A549 (cell line): ENCODE data around the gene PRR13. TPM values are rescaled to one million over a fixed set of nuclear protein-coding genes. Genes with fewer than 3 reads are reported as not detected.

Experiments used
- ATAC-seq, 2 experiments: fragments of 200-7000 bp in 1 of 2; fragments of >200 bp in 1 of 2; cut with Nextera tagmentation in 1 of 2; cut with Tn5 transposase in 1 of 2; 3 replicates each; pipeline versions ENCODE4 v1.8.0 to v1.9.1; 2018 to 2020; ENCODE audit warnings: mild to moderate bottlenecking in 1 of 2, moderate library complexity in 1 of 2
- CTCF ChIA-PET: fragments of 300-600 bp; sonication (Branson Sonifier 250); formaldehyde crosslinking; extraction: SDS; loops from one replicate; lab custom pipeline; 2021; ENCODE audit warnings: antibody characterized with exemption, inconsistent platforms; lab: Yijun Ruan, JAX
- POLR2A ChIA-PET: fragments of 350-600 bp; formaldehyde crosslinking; extraction: SDS; loops from one replicate; lab custom pipeline; 2021; ENCODE audit warnings: antibody characterized with exemption, inconsistent platforms; lab: Yijun Ruan, JAX
- DNase-seq, 2 experiments: peaks; one replicate each; pipeline versions ENCODE4 v3.0.0 to v3.0.0-alpha.2; 2011 to 2016; ENCODE audit warnings: low read depth in 1 of 2, low spot score in 1 of 2
- FAIRE-seq: peaks from 2 replicates; lab custom pipeline; 2011; peaks lifted over from hg19 to GRCh38; lab: Jason Lieb, UNC
- H3K27ac ChIP-seq, 2 experiments: fragments of >200 bp; sonication (Bioruptor Twin); formaldehyde crosslinking; 3 replicates each; pipeline ENCODE4 v1.5.1; 2016 to 2017
- H3K4me1 ChIP-seq: fragments of >200 bp; sonication (Bioruptor Twin); formaldehyde crosslinking; 3 replicates; pipeline ENCODE4 v1.6.1; 2016
- H3K4me2 ChIP-seq: fragments of >200 bp; sonication (Bioruptor Twin); formaldehyde crosslinking; 3 replicates; pipeline ENCODE4 v1.6.1; 2016
- H3K4me3 ChIP-seq: fragments of >200 bp; sonication (Bioruptor Twin); formaldehyde crosslinking; 3 replicates; pipeline ENCODE4 v1.5.1; 2016
- H3K9me3 ChIP-seq: fragments of >200 bp; sonication (Bioruptor Twin); formaldehyde crosslinking; 3 replicates; pipeline ENCODE4 v1.6.1; 2016
- BHLHE40 ChIP-seq: IDR thresholded peaks from 2 replicates; pipeline ENCODE4 v1.6.1; 2012; ENCODE audit warnings: low read depth, low read length, inconsistent platforms
- CEBPB ChIP-seq, 2 experiments: fragments of >200 bp in 1 of 2; sonication (Bioruptor Twin) in 1 of 2; formaldehyde crosslinking in 1 of 2; IDR thresholded peaks; 2 replicates each; pipeline ENCODE4 v1.6.1; 2012 to 2016
- CTCF ChIP-seq: fragments of >200 bp; sonication (Bioruptor Twin); formaldehyde crosslinking; IDR thresholded peaks from 3 replicates; pipeline ENCODE4 v1.5.1; 2016
- E2F6 ChIP-seq: IDR thresholded peaks from 2 replicates; pipeline ENCODE4 v1.6.1; 2012; ENCODE audit warnings: low read depth, borderline replicate concordance
- ELK1 ChIP-seq: fragments of 150-350 bp; IDR thresholded peaks from 2 replicates; pipeline ENCODE4 v1.6.1; 2014; ENCODE audit warnings: low read depth, mild to moderate bottlenecking, low read length
- HDAC2 ChIP-seq: fragments of 200-600 bp; sonication (generic); IDR thresholded peaks from 2 replicates; pipeline ENCODE4 v1.6.1; 2016
- HES2 ChIP-seq: fragments of >200 bp; sonication (Bioruptor Twin); formaldehyde crosslinking; IDR thresholded peaks from 2 replicates; pipeline ENCODE4 v1.6.1; 2016
- JUN ChIP-seq, 2 experiments: fragments of >200 bp; sonication (Bioruptor Twin); formaldehyde crosslinking; IDR thresholded peaks; 2 replicates in 1 of 2; 3 replicates in 1 of 2; pipeline ENCODE4 v1.6.1; 2016 to 2017
- KDM1A ChIP-seq: fragments of 200-600 bp; sonication (generic); IDR thresholded peaks from 2 replicates; pipeline ENCODE4 v1.6.1; 2016; ENCODE audit warnings: low read depth, mild to moderate bottlenecking
- KDM5A ChIP-seq: fragments of 200-600 bp; sonication (generic); IDR thresholded peaks from 2 replicates; pipeline ENCODE4 v1.6.1; 2016; ENCODE audit warnings: antibody characterized with exemption, mild to moderate bottlenecking
- MAFK ChIP-seq: fragments of 450-650 bp; IDR thresholded peaks from 2 replicates; pipeline ENCODE4 v1.6.1; 2014; ENCODE audit not compliant: partially characterized antibody
- MAZ ChIP-seq: fragments of 150-350 bp; IDR thresholded peaks from 2 replicates; pipeline ENCODE4 v1.6.1; 2014; ENCODE audit warnings: antibody characterized with exemption, low read depth, low read length, borderline replicate concordance
- NFE2L2 ChIP-seq: fragments of 150-350 bp; conservative IDR thresholded peaks from 2 replicates; pipeline ENCODE4 v1.6.1; 2014; ENCODE audit warnings: low read length
- POLR2A ChIP-seq: IDR thresholded peaks from 2 replicates; pipeline ENCODE4 v1.6.1; 2012; ENCODE audit warnings: mild to moderate bottlenecking, low read length
- POLR2AphosphoS2 ChIP-seq: conservative IDR thresholded peaks from 2 replicates; pipeline ENCODE4 v1.6.1; 2012; ENCODE audit warnings: low read length, improper control_type of control experiment, inconsistent platforms
- RAD21 ChIP-seq, 2 experiments: fragments of >200 bp in 1 of 2; sonication (Bioruptor Twin) in 1 of 2; formaldehyde crosslinking in 1 of 2; IDR thresholded peaks in 1 of 2; conservative IDR thresholded peaks in 1 of 2; 2 replicates in 1 of 2; 3 replicates in 1 of 2; pipeline ENCODE4 v1.6.1; 2012 to 2018; ENCODE audit warnings: inconsistent platforms in 1 of 2
- RARB ChIP-seq: fragments of 250-450 bp; sonication (Bioruptor Pico); IDR thresholded peaks from 2 replicates; pipeline ENCODE4 v1.8.0; 2021; ENCODE audit warnings: mild to moderate bottlenecking, moderate library complexity
- RCOR1 ChIP-seq: fragments of 150-350 bp; IDR thresholded peaks from 2 replicates; pipeline ENCODE4 v1.6.1; 2014; ENCODE audit warnings: antibody characterized with exemption, low read length, low read depth
- REST ChIP-seq: fragments of 200-600 bp; sonication (generic); IDR thresholded peaks from 2 replicates; pipeline ENCODE4 v1.6.1; 2016; ENCODE audit warnings: antibody characterized with exemption, mild to moderate bottlenecking, moderate library complexity
- RFX5 ChIP-seq: fragments of 450-650 bp; IDR thresholded peaks from 2 replicates; pipeline ENCODE4 v1.7.1; 2014; ENCODE audit warnings: antibody characterized with exemption, mild to moderate bottlenecking, moderate library complexity
- TP53 ChIP-seq: fragments of 250-450 bp; sonication (Bioruptor Pico); IDR thresholded peaks from 2 replicates; pipeline ENCODE4 v1.5.0; 2021; ENCODE audit warnings: mild to moderate bottlenecking, moderate library complexity
- WGBS: methylation state at CpG from one replicate; pipeline ENCODE4 v1.1.6; 2017; ENCODE audit errors: missing lambda C conversion rate; 5-methylcytosine and 5-hydroxymethylcytosine counted together
- polyA plus RNA-seq, 4 experiments: library from polyadenylated mRNA; depleted of rRNA in 3 of 4; stranded (reverse); fragments of >200 nt; fragmentation: RNase III in 1 of 4; extraction: RNeasy Plus Mini Kit Qiagen cat#74134 plus additional on column Dnase treatment in 1 of 4; gene quantifications; 2 replicates in 3 of 4; 3 replicates in 1 of 4; pipeline ENCODE4 v1.2.3, GENCODE V29; 2011 to 2017

Gene PRR13
- polyA plus RNA-seq, 2 of the 4 experiments (the other 2 are of a cell fraction) = 203 to 221 TPM

- no peak for ATAC-seq
- ChIA-PET POLR2A (interaction anchor here (0.6 to 1.7 kb wide), 5 partner anchors 11 to 129 kb away, joined by 3 to 4 read pairs (median 3); partner anchors contain the start of gene MAP3K12), CTCF (interaction anchor here (0.6 to 1.9 kb wide), 6 partner anchors 10 to 480 kb away, joined by 3 to 7 read pairs (median 4); no protein-coding TSS in a partner anchor)
- Histone ChIP-seq H3K4me3 (peak overlapping the region; percentile 88), H3K4me2 (peak overlapping the region; percentile 80), H3K27ac (0 out of 6 replicates have a peak overlapping the region, but pooled peaks of 1 of the 2 experiments have one; percentile 1), H3K4me1 (peaks cover 25% of the 10 kb centered on the region), H3K9me3 (no peaks in the 10 kb centered on the region)
- no peak for FAIRE-seq
- TF ChIP-seq KDM1A = no peak
- TF ChIP-seq POLR2AphosphoS2 = 0 out of 2 replicates have a peak, but pooled peaks have one; percentile 34
- no peak for TF ChIP-seq REST
- no peak for TF ChIP-seq MAZ
- TF ChIP-seq TP53 (CRISPR knock-in tag) = no peak
- TF ChIP-seq, all 56 proteins: peak for 1
- WGBS = 44% methylated on average over 6 of the region's 6 CpGs
- DNase-seq = no peak
These were observed 12.6 kb downstream of the PRR13 start for GRCh38 chr12:53453953-53454640.

- Histone ChIP-seq H3K27ac (no peak overlapping the region), H3K4me2 (peak overlapping the region; percentile 80), H3K4me3 (no peak overlapping the region; the same call in 2 of the 3 replicates), H3K9me3 (no peaks in the 10 kb centered on the region), H3K4me1 (peaks cover 28% of the 10 kb centered on the region)
- ATAC-seq (no peak), DNase-seq (no peak), FAIRE-seq (no peak)
- 68% methylated on average over 3 of the region's 3 CpGs for WGBS
- ChIA-PET CTCF (interaction anchor here (0.9 to 1.5 kb wide), 4 partner anchors 10 to 103 kb away, joined by 3 to 7 read pairs (median 4); no protein-coding TSS in a partner anchor), POLR2A (interaction anchor here (0.6 to 1.7 kb wide), 6 partner anchors 11 to 129 kb away, joined by 3 to 4 read pairs (median 3); partner anchors contain the start of gene MAP3K12)
- TF ChIP-seq RARB (CRISPR knock-in tag) (no peak), MAFK (no peak), CTCF (no peak), HDAC2 (no peak), RAD21 (conservative IDR thresholded peaks at IDR 0.05 in 1 of 2, IDR thresholded peaks at IDR 0.05 in 1 of 2) (no peak), ELK1 (no peak), POLR2A (no peak), BHLHE40 (no peak), RCOR1 (no peak), KDM5A (no peak), E2F6 (no peak), JUN (IDR thresholded peaks at IDR 0.05) (no peak), RFX5 (no peak), CEBPB (IDR thresholded peaks at IDR 0.05) (no peak), HES2 (no peak), NFE2L2 (no peak), KDM1A (no peak)
These were observed 13.2 kb downstream of the PRR13 start for GRCh38 chr12:53454707-53455106.
